Measurements from ENCODE around the gene OR10C1. TPM values are rescaled to one million over a fixed set of nuclear protein-coding genes. Genes with fewer than 3 reads are reported as not detected.

The OR10C1 gene
- total RNA-seq, 6 experiments from 2014 or later = not detected

- H3K4me3 ChIP-seq = no peak overlapping the region
- WGBS (ENCODE audit: insufficient coverage, low coverage, low lambda C conversion rate, missing lambda C conversion rate) = 82% methylated on average over 4 of the region's 5 CpGs
- no peak for DNase-seq
- no peak for ATAC-seq
- TF ChIP-seq POLR2A (IDR thresholded peaks at IDR 0.05) = no peak
- TF ChIP-seq, protein P1, sequence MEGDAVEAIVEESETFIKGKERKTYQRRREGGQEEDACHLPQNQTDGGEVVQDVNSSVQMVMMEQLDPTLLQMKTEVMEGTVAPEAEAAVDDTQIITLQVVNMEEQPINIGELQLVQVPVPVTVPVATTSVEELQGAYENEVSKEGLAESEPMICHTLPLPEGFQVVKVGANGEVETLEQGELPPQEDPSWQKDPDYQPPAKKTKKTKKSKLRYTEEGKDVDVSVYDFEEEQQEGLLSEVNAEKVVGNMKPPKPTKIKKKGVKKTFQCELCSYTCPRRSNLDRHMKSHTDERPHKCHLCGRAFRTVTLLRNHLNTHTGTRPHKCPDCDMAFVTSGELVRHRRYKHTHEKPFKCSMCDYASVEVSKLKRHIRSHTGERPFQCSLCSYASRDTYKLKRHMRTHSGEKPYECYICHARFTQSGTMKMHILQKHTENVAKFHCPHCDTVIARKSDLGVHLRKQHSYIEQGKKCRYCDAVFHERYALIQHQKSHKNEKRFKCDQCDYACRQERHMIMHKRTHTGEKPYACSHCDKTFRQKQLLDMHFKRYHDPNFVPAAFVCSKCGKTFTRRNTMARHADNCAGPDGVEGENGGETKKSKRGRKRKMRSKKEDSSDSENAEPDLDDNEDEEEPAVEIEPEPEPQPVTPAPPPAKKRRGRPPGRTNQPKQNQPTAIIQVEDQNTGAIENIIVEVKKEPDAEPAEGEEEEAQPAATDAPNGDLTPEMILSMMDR (IDR thresholded peaks at IDR 0.05) = no peak
- H3K9me3 ChIP-seq = no peaks in the 10 kb centered on the region
- intact Hi-C loops (cut with DNase I) = no loop called here
- no peaks in the 10 kb centered on the region for H3K36me3 ChIP-seq
- H3K27ac ChIP-seq = no peak overlapping the region
- H3K4me1 ChIP-seq = peaks cover 0 to 4% (median 0%) of the 10 kb centered on the region in 4 donors
- no peaks in the 10 kb centered on the region for H3K27me3 ChIP-seq
Observed at GRCh38 chr6:29487131-29487530, 48.0 kb downstream of the OR10C1 start.

GRCh38 chr6:29487660-29488059 lies 48.6 kb downstream of the OR10C1 start, which contains the start of gene MAS1L:
MAS1L (minus strand) TSS chr6:29487956; CDS start chr6:29487902, 54 bp downstream.
- H3K9me3 ChIP-seq = no peaks in the 10 kb centered on the region
- H3K4me3 ChIP-seq = no peak within 1 kb of the TSS
- TF ChIP-seq POLR2A (IDR thresholded peaks at IDR 0.05) = no peak
- TF ChIP-seq, protein P1 (IDR thresholded peaks at IDR 0.05) = no peak
- H3K36me3 ChIP-seq = no peaks in the 10 kb centered on the region
- H3K27me3 ChIP-seq = no peaks in the 10 kb centered on the region
- intact Hi-C loops (cut with DNase I) = no loop called here
- peaks cover 0 to 4% (median 0%) of the 10 kb centered on the region in 4 donors for H3K4me1 ChIP-seq
- H3K27ac ChIP-seq = no peak within 1 kb of the TSS
- no CpG with 5 or more reads among the region's 2 CpGs for WGBS (ENCODE audit: insufficient coverage, low coverage, low lambda C conversion rate, missing lambda C conversion rate)
- ATAC-seq (no peak), DNase-seq (no peak)

DNA sequence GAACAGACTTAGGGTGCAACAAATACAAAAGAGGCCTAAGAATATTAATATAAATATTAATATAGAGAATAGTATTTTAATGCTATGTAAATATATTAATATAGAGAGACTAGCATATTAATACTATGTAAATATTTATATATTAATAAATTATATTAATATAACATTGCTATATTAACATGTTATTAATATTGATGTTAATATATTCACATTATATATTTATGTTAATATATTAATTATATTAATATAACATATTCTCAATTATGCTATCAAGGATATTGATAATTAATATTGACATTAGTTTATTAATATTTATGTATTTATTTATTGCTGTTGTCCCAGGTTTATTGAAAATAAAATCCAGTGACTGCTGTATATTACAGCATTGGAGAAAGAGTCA lies 49.8 kb downstream of the OR10C1 start:
- H3K27ac ChIP-seq = no peak overlapping the region
- H3K4me3 ChIP-seq = no peak overlapping the region
- no peaks in the 10 kb centered on the region for H3K27me3 ChIP-seq
- no peaks in the 10 kb centered on the region for H3K9me3 ChIP-seq
- no peaks in the 10 kb centered on the region for H3K4me1 ChIP-seq
- ATAC-seq (no peak), DNase-seq (no peak)
- intact Hi-C loops (cut with DNase I) = no loop called here
- TF ChIP-seq POLR2A (IDR thresholded peaks at IDR 0.05) = no peak
- TF ChIP-seq, protein P1 (IDR thresholded peaks at IDR 0.05) = no peak
- H3K36me3 ChIP-seq = no peaks in the 10 kb centered on the region

GRCh38 chr6:29489286-29489685 lies 50.2 kb downstream of the OR10C1 start:
- no peak for DNase-seq
- ATAC-seq = no peak
- no peak for TF ChIP-seq POLR2A (IDR thresholded peaks at IDR 0.05)
- TF ChIP-seq, protein P1 (IDR thresholded peaks at IDR 0.05) = no peak
- H3K4me1 ChIP-seq = no peaks in the 10 kb centered on the region
- no peak overlapping the region for H3K4me3 ChIP-seq
- 74% methylated on average over 8 of the region's 8 CpGs for WGBS (ENCODE audit: insufficient coverage, low coverage, low lambda C conversion rate, missing lambda C conversion rate)
- no peak overlapping the region for H3K27ac ChIP-seq
- H3K27me3 ChIP-seq = no peaks in the 10 kb centered on the region
- H3K36me3 ChIP-seq = no peaks in the 10 kb centered on the region
- intact Hi-C loops (cut with DNase I) = no loop called here
- no peaks in the 10 kb centered on the region for H3K9me3 ChIP-seq

GRCh38 chr6:29490055-29490454 lies 50.9 kb downstream of the OR10C1 start:
- Histone ChIP-seq H3K4me3 (no peak overlapping the region), H3K27ac (no peak overlapping the region), H3K36me3 (no peaks in the 10 kb centered on the region), H3K9me3 (no peaks in the 10 kb centered on the region), H3K4me1 (no peaks in the 10 kb centered on the region), H3K27me3 (no peaks in the 10 kb centered on the region)
- TF ChIP-seq POLR2A (IDR thresholded peaks at IDR 0.05) = no peak
- TF ChIP-seq, protein P1 (IDR thresholded peaks at IDR 0.05) = no peak
- WGBS (ENCODE audit: insufficient coverage, low coverage, low lambda C conversion rate, missing lambda C conversion rate) = 60% methylated on average over 3 of the region's 3 CpGs
- ATAC-seq (no peak), DNase-seq (no peak)
- intact Hi-C loops (cut with DNase I) = no loop called here

Measured in right lobe of liver (tissue), 6 donors.